Gastrocnemius medialis (tissue), 4 donors: ENCODE measurements around the gene TMEM30A. TPM values are rescaled to one million over a fixed set of nuclear protein-coding genes. Genes with fewer than 3 reads are reported as not detected.

Experiments used
- ATAC-seq, 2 donors: fragments of 150-250 bp; one replicate each; pipeline ENCODE4 v1.9.1; 2016
- DNase-seq, 2 donors: peaks; one replicate each; pipeline ENCODE4 v3.0.0-alpha.2; 2019
- H3K27ac ChIP-seq, 4 donors: fragments of 200-600 bp; sonication (generic); 1 replicate in 1 of 4; 2 replicates in 3 of 4; pipeline ENCODE4 v1.5.1; 2016 to 2018; ENCODE audit warnings: mild to moderate bottlenecking in 2 of 4, moderate library complexity in 1 of 4
- H3K27me3 ChIP-seq, 3 donors: fragments of 200-600 bp; sonication (generic) in 2 of 3; 1 replicate in 1 of 3; 2 replicates in 2 of 3; pipeline versions ENCODE4 v1.5.1 to v1.6.0; 2016 to 2019; ENCODE audit warnings: mild to moderate bottlenecking in 1 of 3, moderate library complexity in 1 of 3
- H3K36me3 ChIP-seq, 2 donors: fragments of 200-600 bp; sonication (generic) in 1 of 2; one replicate each; pipeline ENCODE4 v1.5.1; 2017 to 2018
- H3K4me1 ChIP-seq, 2 donors: fragments of 200-600 bp; sonication (generic) in 1 of 2; one replicate each; pipeline ENCODE4 v1.5.1; 2016 to 2017; ENCODE audit warnings: mild to moderate bottlenecking in 2 of 2
- H3K4me3 ChIP-seq, 4 donors: fragments of 200-600 bp; sonication (generic) in 3 of 4; 1 replicate in 1 of 4; 2 replicates in 3 of 4; pipeline ENCODE4 v1.5.1; 2016 to 2019; ENCODE audit warnings: mild to moderate bottlenecking in 2 of 4
- H3K9me3 ChIP-seq, 3 donors: fragments of 200-600 bp; sonication (generic) in 2 of 3; 1 replicate in 1 of 3; 2 replicates in 2 of 3; pipeline ENCODE4 v1.5.1; 2016 to 2019
- POLR2A ChIP-seq, 2 donors: fragments of 450-650 bp; IDR thresholded peaks; one replicate each; pipeline ENCODE4 v1.6.1; 2017; ENCODE audit warnings: antibody characterized with exemption in 2 of 2, mild to moderate bottlenecking in 2 of 2, moderate library complexity in 2 of 2
- in situ Hi-C, 4 donors: fragments of 200-750 bp; cut with MboI; loops; one replicate each; pipeline versions ENCODE4 v1.15.0 to v1.8.0; 2017; ENCODE audit warnings: low sequenced_read_pairs in 4 of 4
- intact Hi-C: fragments of 100-400 bp; cut with DNase I; formaldehyde crosslinking; loops from one replicate; pipeline ENCODE4 v1.15.1; 2023; ENCODE audit warnings: low total_unique reads
- total RNA-seq, 4 donors: library from RNA; depleted of rRNA; stranded (reverse); fragments of >200 nt; gene quantifications; one replicate each; pipeline versions ENCODE4 v1.1.0 to v1.2.3, GENCODE V29; 2016
- TF ChIP-seq, protein P1 (sequence below), 5 experiments: fragments of 450-650 bp in 3 of 5; fragments of 200-600 bp in 2 of 5; sonication (generic) in 2 of 5; IDR thresholded peaks in 4 of 5; conservative IDR thresholded peaks in 1 of 5; 1 replicate in 4 of 5; 2 replicates in 1 of 5; pipeline ENCODE4 v1.5.1; 2016 to 2019; ENCODE audit warnings: antibody characterized with exemption in 5 of 5, mild to moderate bottlenecking in 3 of 5, moderate library complexity in 3 of 5

TMEM30A gene
- total RNA-seq, 4 donors from 2014 or later = 23.8 to 44.4 (median 31.9) TPM

DNA sequence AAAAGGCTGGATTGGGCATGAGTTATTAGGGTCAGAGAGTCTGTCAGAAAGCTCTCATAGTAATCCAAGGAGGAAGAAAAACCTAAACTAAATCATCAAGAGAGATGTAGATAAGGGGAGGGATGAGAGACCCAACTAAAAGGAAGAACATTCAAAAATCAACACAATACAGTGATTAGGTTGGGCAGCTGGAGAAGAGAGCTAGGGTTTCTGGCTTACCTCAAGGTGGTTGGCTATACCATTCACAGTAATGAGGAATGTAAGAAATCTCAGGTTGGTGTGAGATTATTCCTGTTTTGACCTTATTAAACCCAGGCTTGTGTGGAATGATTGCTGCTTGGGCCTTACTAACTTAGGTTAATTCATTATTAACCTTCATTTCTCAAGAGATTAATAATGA is 34.8 kb downstream of the TMEM30A start:
- Histone ChIP-seq H3K27me3 (no peaks in the 10 kb centered on the region), H3K4me1 (no peaks in the 10 kb centered on the region), H3K4me3 (no peak overlapping the region), H3K36me3 (peaks cover 0 to 16% of the 10 kb centered on the region in 2 donors), H3K27ac (no peak overlapping the region), H3K9me3 (no peaks in the 10 kb centered on the region)
- TF ChIP-seq POLR2A (IDR thresholded peaks at IDR 0.05) = no peak
- TF ChIP-seq, protein P1, sequence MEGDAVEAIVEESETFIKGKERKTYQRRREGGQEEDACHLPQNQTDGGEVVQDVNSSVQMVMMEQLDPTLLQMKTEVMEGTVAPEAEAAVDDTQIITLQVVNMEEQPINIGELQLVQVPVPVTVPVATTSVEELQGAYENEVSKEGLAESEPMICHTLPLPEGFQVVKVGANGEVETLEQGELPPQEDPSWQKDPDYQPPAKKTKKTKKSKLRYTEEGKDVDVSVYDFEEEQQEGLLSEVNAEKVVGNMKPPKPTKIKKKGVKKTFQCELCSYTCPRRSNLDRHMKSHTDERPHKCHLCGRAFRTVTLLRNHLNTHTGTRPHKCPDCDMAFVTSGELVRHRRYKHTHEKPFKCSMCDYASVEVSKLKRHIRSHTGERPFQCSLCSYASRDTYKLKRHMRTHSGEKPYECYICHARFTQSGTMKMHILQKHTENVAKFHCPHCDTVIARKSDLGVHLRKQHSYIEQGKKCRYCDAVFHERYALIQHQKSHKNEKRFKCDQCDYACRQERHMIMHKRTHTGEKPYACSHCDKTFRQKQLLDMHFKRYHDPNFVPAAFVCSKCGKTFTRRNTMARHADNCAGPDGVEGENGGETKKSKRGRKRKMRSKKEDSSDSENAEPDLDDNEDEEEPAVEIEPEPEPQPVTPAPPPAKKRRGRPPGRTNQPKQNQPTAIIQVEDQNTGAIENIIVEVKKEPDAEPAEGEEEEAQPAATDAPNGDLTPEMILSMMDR (IDR thresholded peaks at IDR 0.05 in 4 of 5, conservative IDR thresholded peaks at IDR 0.05 in 1 of 5) = no peak
- in situ Hi-C loops = loop anchor here in 2 of 4 donors (25.0 kb wide), 1 partner anchor 1763 kb away; no protein-coding TSS in a partner anchor
- DNase-seq (no peak), ATAC-seq (no peak)
- intact Hi-C loops = no loop called here

DNA sequence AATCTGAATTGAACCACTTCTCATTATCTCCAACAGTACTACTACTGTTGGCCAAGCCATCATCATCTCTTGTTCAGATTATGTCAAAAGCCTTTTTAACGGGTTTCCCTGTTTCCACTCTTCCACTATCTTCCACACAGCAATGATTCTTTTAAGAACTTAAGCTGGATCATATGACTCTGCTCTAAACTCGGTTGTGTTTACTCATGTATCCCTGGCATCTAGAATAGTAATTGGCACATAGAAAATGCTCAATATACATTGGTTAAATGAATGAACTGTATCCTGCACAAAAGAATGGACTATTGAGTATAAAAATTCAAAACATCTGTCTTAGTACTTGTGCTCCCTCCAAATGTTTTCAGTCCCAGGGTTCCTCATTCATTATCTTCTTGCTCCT is 38.2 kb downstream of the TMEM30A start:
- Histone ChIP-seq H3K4me3 (no peak overlapping the region), H3K27me3 (no peaks in the 10 kb centered on the region), H3K36me3 (no peaks in the 10 kb centered on the region), H3K4me1 (peaks cover 9 to 20% of the 10 kb centered on the region in 2 donors), H3K27ac (no peak overlapping the region), H3K9me3 (no peaks in the 10 kb centered on the region)
- in situ Hi-C loops = loop anchor here in 2 of 4 donors (25.0 kb wide), 1 partner anchor 1759 kb away; no protein-coding TSS in a partner anchor
- intact Hi-C loops = no loop called here
- no peak for TF ChIP-seq POLR2A (IDR thresholded peaks at IDR 0.05)
- TF ChIP-seq, protein P1 (IDR thresholded peaks at IDR 0.05 in 4 of 5, conservative IDR thresholded peaks at IDR 0.05 in 1 of 5) = no peak
- ATAC-seq (no peak), DNase-seq (no peak)

DNA sequence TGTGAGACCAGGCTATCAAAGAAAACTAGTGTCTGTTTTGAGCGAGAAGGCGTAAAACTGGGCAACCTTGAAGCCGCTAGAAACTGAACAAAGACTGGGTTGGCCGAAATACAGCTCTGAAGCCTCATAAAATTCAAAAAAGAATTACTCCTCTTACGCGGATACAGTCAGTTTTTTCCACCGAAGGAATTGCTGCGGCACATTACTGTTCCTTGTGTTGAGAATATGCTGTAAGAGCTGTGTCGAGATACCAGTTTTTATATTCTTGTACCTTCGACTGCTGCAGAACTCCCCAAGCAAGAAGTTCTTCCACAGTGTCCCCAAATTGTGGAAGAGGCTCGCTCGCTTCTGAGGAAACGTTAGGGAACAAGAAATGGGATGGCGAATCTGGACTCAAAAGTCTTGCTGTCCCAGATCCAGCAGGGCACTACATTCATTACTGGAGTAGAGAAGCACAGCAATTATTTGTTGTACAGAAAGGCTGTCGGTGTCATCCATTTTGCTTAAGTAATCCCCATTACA is 40.5 kb downstream of the TMEM30A start:
- peak in 1 of 2 donors; percentile 24 for ATAC-seq
- no peak for TF ChIP-seq POLR2A (IDR thresholded peaks at IDR 0.05)
- TF ChIP-seq, protein P1 (IDR thresholded peaks at IDR 0.05 in 4 of 5, conservative IDR thresholded peaks at IDR 0.05 in 1 of 5) = no peak
- peaks cover 17 to 32% of the 10 kb centered on the region in 2 donors for H3K4me1 ChIP-seq
- DNase-seq = no peak
- intact Hi-C loops = loop anchor here (5.0 kb wide), 1 partner anchor 38 kb away; the partner anchor contains the start of gene TMEM30A
- H3K9me3 ChIP-seq = no peaks in the 10 kb centered on the region
- H3K27me3 ChIP-seq = no peaks in the 10 kb centered on the region
- H3K27ac ChIP-seq = peak overlapping the region; percentile 88 to 91 (median 90)
- in situ Hi-C loops = loop anchor here in 2 of 4 donors (25.0 kb wide), 1 partner anchor 1757 kb away; no protein-coding TSS in a partner anchor
- H3K4me3 ChIP-seq = peak overlapping the region; percentile 64 to 87 (median 76)
- H3K36me3 ChIP-seq = peaks cover 0 to 14% of the 10 kb centered on the region in 2 donors

DNA sequence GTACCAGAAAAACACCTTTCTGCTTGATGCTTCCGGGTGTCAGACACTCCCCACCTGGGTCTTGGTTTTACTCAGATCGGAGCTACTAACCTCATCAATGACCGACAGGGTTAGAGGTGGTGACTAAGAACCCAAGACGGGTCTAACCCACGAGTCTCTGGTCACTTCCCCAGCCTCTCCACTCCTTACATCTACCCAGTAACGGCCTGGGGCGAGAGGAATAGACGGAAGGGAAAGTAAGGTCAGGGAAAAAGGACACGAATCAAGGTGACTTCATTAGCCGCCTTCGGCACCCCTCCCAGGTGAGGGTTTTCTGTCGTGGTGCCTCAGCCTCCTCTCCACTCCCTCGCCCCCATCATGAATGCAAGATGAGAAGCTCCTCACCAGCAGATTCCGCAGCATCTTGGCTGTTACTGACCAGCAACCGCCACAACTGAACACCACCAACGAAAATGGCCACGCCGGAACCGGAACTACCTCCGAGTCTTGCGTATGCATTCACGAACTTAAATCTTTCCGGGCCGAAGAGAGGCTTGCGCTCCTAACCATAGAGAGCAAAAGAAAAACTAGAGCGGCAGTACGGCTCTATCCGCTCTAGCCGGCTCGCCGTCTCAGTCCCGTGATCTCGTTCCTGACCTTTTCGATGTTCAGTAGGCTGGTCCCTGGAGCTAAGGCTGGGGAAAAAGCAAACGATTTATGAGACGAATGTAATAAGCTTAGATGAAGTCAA is 41.1 kb downstream of the TMEM30A start, which contains the start of gene COX7A2:
COX7A2 (minus strand) TSS at position 469 of the 730 bp plus-strand sequence; CDS start at position 402, 67 bp downstream.
- peak within 1 kb of the TSS; percentile 88 to 91 (median 90) for H3K27ac ChIP-seq

More for the DNA sequence above, 41.1 kb downstream of the TMEM30A start, which contains the start of gene COX7A2:
- TF ChIP-seq, protein P1 (IDR thresholded peaks at IDR 0.05 in 4 of 5, conservative IDR thresholded peaks at IDR 0.05 in 1 of 5) = no peak
- TF ChIP-seq POLR2A (IDR thresholded peaks at IDR 0.05) = peak; percentile 68 to 79
- peak; percentile 85 to 93 for DNase-seq
- ATAC-seq = peak; percentile 99 to 100
- Histone ChIP-seq H3K36me3 (peaks cover 0 to 19% of the 10 kb centered on the region in 2 donors), H3K27me3 (no peaks in the 10 kb centered on the region), H3K9me3 (no peaks in the 10 kb centered on the region), H3K4me1 (peaks cover 17 to 32% of the 10 kb centered on the region in 2 donors), H3K4me3 (peak within 1 kb of the TSS; percentile 64 to 87 (median 76))
- in situ Hi-C loops (loop anchor here in 2 of 4 donors (25.0 kb wide), 1 partner anchor 1756 kb away; no protein-coding TSS in a partner anchor), intact Hi-C loops (loop anchor here (1.0 to 5.0 kb wide), 2 partner anchors 39 to 1589 kb away; partner anchors contain the start of gene TMEM30A)
